Gastroesophageal sphincter (tissue), 4 donors: ENCODE results near the gene GCHFR. TPM values are rescaled to one million over a fixed set of nuclear protein-coding genes. Genes with fewer than 3 reads are reported as not detected.

Experiments
- ATAC-seq: fragments of 150-250 bp; one replicate; pipeline ENCODE4 v1.9.1; 2016; ENCODE audit warnings: mild to moderate bottlenecking, moderate library complexity
- H3K27ac ChIP-seq, 4 donors: fragments of 200-600 bp; sonication (generic) in 3 of 4; 1 replicate in 3 of 4; 2 replicates in 1 of 4; pipeline ENCODE4 v1.5.1; 2016 to 2019
- H3K27me3 ChIP-seq: fragments of 200-600 bp; sonication (generic); one replicate; pipeline ENCODE4 v1.5.1; 2019
- H3K36me3 ChIP-seq, 2 donors: fragments of 200-600 bp; sonication (generic); one replicate each; pipeline ENCODE4 v1.5.1; 2019; ENCODE audit warnings: control low read depth in 1 of 2
- H3K4me1 ChIP-seq, 3 donors: fragments of 200-600 bp; sonication (generic); 1 replicate in 2 of 3; 2 replicates in 1 of 3; pipeline ENCODE4 v1.5.1; 2016 to 2019; ENCODE audit warnings: control low read depth in 2 of 3
- H3K4me3 ChIP-seq, 2 donors: fragments of 200-600 bp; sonication (generic); one replicate each; pipeline ENCODE4 v1.5.1; 2019; ENCODE audit warnings: mild to moderate bottlenecking in 1 of 2, moderate library complexity in 1 of 2
- H3K9me3 ChIP-seq, 3 donors: fragments of 200-600 bp; sonication (generic); one replicate each; pipeline ENCODE4 v1.5.1; 2017 to 2019; ENCODE audit warnings: control low read depth in 2 of 3
- EP300 ChIP-seq: sonication (generic); formaldehyde crosslinking; IDR thresholded peaks from one replicate; pipeline ENCODE4 v1.6.1; 2017; ENCODE audit warnings: antibody characterized with exemption, mild to moderate bottlenecking
- POLR2A ChIP-seq, 2 donors: fragments of 450-650 bp; IDR thresholded peaks; one replicate each; pipeline ENCODE4 v1.6.1; 2017; ENCODE audit warnings: antibody characterized with exemption in 2 of 2, mild to moderate bottlenecking in 2 of 2, moderate library complexity in 1 of 2
- POLR2AphosphoS5 ChIP-seq: sonication (generic); formaldehyde crosslinking; IDR thresholded peaks from one replicate; pipeline ENCODE4 v1.6.1; 2017; ENCODE audit warnings: antibody characterized with exemption
- WGBS, 2 donors: methylation state at CpG; one replicate each; pipeline ENCODE4 v1.1.5; 2018; ENCODE audit warnings: low coverage in 1 of 2; 5-methylcytosine and 5-hydroxymethylcytosine counted together
- total RNA-seq, 4 donors: library from RNA; depleted of rRNA; stranded (reverse); fragments of >200 nt; gene quantifications; one replicate each; pipeline ENCODE4 v1.1.0, GENCODE V29; 2016
- TF ChIP-seq, protein P1 (sequence below), 4 experiments: fragments of 200-600 bp in 2 of 4; fragments of 450-650 bp in 2 of 4; sonication (generic) in 1 of 4; IDR thresholded peaks; one replicate each; pipeline ENCODE4 v1.5.1; 2017 to 2019; ENCODE audit warnings: antibody characterized with exemption in 4 of 4, mild to moderate bottlenecking in 2 of 4, moderate library complexity in 2 of 4

GCHFR gene
- total RNA-seq, 4 donors from 2014 or later: 5.8 to 12.1 (median 6.9) TPM

DNA sequence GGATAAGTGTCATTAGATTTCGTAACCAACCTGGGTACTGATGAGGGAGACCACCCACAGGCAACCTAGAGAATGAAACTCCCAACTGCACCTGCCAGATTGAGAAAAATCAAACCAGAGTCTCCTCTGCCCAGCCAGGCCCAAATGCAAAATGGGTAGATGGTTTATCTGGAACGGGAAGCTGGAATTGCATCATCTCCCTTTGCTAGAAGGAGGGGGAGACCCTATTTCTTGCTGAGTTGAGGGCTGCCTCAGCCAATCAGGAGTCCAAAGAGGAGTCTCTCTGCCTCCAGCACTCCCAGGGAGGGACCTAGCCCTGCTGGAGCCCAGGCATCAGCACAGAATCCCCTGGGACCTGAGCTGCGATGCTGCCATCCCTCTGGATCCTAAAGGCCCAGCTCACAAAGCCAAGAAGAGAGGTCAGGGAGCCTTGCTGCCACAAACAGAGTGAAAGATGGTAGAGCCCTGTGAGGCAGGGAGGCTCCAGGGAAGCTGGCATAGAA is 16.9 kb upstream of the GCHFR start:
- ATAC-seq: no peak
- H3K27me3 ChIP-seq: no peaks in the 10 kb centered on the region
- H3K36me3 ChIP-seq: peaks cover 0 to 97% of the 10 kb centered on the region in 2 donors
- H3K4me3 ChIP-seq: no peak overlapping the region
- TF ChIP-seq, protein P1, sequence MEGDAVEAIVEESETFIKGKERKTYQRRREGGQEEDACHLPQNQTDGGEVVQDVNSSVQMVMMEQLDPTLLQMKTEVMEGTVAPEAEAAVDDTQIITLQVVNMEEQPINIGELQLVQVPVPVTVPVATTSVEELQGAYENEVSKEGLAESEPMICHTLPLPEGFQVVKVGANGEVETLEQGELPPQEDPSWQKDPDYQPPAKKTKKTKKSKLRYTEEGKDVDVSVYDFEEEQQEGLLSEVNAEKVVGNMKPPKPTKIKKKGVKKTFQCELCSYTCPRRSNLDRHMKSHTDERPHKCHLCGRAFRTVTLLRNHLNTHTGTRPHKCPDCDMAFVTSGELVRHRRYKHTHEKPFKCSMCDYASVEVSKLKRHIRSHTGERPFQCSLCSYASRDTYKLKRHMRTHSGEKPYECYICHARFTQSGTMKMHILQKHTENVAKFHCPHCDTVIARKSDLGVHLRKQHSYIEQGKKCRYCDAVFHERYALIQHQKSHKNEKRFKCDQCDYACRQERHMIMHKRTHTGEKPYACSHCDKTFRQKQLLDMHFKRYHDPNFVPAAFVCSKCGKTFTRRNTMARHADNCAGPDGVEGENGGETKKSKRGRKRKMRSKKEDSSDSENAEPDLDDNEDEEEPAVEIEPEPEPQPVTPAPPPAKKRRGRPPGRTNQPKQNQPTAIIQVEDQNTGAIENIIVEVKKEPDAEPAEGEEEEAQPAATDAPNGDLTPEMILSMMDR (IDR thresholded peaks at IDR 0.05): no peak
- no peak overlapping the region for H3K27ac ChIP-seq
- WGBS, 2 donors: 100% methylated on average over 1 of the region's 3 CpGs
- H3K9me3 ChIP-seq: no peaks in the 10 kb centered on the region
- peaks cover 0 to 3% (median 0%) of the 10 kb centered on the region in 3 donors for H3K4me1 ChIP-seq

DNA sequence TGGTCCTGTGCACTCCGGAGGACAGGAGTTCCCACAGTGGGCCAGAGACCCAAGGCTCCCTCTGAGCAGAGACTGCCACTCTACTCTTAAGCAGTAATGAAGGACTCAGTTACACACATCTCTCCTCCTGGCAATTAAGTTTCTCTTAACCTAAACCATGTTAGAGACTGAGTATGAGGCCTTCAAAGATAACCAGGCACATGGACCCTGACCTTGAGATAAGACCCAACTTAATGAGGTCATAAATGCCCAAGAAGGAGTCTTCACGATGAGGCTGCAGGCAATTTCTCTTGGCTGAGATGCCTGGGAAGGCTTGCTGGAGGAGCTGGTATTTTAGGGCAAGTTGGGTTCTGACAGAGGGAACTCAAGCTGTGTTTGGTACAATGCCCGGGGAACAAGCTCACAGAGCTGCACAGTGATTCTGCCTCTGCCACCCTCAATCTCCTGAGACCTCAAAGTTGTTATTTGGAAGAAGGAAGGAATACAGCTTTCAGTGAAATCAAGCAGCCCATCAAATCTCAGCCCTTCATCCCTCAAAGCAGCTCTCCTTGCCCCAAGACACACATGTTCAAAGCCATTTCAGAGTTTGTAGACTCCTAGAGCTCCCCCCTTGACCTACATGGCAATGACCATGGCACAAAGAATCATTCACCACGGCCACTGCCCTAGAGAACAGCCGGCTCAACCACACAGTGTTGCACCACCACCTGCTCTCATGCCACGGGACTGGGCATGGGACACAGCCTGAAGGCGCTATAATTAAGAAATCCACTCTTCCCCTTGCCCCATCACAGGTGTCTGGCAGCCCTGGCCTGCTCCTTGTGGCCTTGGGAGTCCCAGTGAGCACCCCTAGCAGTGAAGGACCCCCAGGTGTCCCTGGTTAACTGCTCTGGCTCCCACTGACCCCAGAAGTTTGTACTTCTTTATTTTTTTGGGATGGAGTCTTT is 15.9 kb upstream of the GCHFR start:
- Histone ChIP-seq H3K4me1 (peaks cover 0 to 13% (median 0%) of the 10 kb centered on the region in 3 donors), H3K9me3 (no peaks in the 10 kb centered on the region), H3K4me3 (no peak overlapping the region), H3K27me3 (no peaks in the 10 kb centered on the region), H3K36me3 (peaks cover 0 to 94% of the 10 kb centered on the region in 2 donors), H3K27ac (no peak overlapping the region)
- TF ChIP-seq EP300: no peak
- TF ChIP-seq, protein P1 (IDR thresholded peaks at IDR 0.05): no peak
- TF ChIP-seq POLR2AphosphoS5: no peak
- TF ChIP-seq POLR2A (IDR thresholded peaks at IDR 0.05): no peak
- 69 to 73% methylated on average over 2 to 3 of the region's 7 CpGs for WGBS, 2 donors
- no peak for ATAC-seq

DNA sequence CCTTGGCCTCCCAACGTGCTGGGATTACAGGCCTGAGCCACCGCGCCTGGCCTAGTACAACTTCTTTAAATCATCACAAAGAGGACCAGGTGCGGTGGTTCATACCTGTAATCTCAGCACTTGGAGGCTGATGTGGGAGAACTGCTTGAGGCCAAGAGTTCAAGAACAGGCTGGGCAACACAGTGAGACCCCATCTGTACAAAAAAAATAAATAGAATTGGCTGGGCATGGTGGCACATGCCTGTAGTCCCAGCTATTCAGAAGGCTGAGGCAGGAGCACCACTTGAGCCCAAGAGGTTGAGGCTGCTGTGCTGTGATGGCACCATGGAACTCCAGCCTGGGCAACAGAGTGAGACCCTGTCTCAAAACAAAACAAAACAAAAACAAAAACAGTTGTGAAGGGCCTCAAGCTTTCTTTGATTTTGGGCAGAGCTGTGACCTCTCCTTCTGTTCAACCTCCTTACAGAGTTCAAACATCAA is 14.7 kb upstream of the GCHFR start:
- Histone ChIP-seq H3K9me3 (no peaks in the 10 kb centered on the region), H3K36me3 (peaks cover 0 to 82% of the 10 kb centered on the region in 2 donors), H3K27ac (no peak overlapping the region), H3K4me1 (peaks cover 0 to 26% (median 2%) of the 10 kb centered on the region in 3 donors), H3K27me3 (no peaks in the 10 kb centered on the region), H3K4me3 (no peak overlapping the region)
- no CpG with 5 or more reads among the region's 4 CpGs for WGBS, 2 donors
- TF ChIP-seq POLR2AphosphoS5 (no peak), POLR2A (IDR thresholded peaks at IDR 0.05) (no peak), EP300 (no peak)
- TF ChIP-seq, protein P1 (IDR thresholded peaks at IDR 0.05): no peak
- no peak for ATAC-seq

DNA sequence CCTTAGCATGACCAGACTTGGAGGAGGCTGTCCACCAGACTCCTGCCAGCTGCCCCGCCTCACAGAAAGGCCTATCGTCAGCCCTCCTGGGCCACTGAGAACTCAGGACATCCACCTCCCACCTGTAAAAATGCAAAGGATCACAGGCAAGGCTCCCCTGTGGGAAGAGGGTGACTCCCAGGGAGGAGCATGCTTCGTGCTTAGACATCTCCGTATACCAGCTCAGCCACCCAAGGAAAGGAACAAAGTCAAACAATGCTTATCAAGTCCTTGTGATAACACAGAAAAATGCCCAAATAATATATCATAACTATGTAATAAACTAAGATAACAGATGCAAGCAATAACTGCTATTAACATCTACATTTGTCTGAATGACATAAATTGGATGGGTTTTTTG is 13.0 kb upstream of the GCHFR start:
- Histone ChIP-seq H3K27ac (no peak overlapping the region), H3K4me3 (no peak overlapping the region), H3K36me3 (peaks cover 0 to 65% of the 10 kb centered on the region in 2 donors), H3K9me3 (no peaks in the 10 kb centered on the region), H3K27me3 (no peaks in the 10 kb centered on the region), H3K4me1 (peaks cover 0 to 35% (median 4%) of the 10 kb centered on the region in 3 donors)
- WGBS, 2 donors: 100% methylated on average over 1 of the region's 4 CpGs; no CpG with 5 or more reads in 1 of the 2 donors
- no peak for TF ChIP-seq POLR2A (IDR thresholded peaks at IDR 0.05)
- TF ChIP-seq POLR2AphosphoS5: no peak
- TF ChIP-seq, protein P1 (IDR thresholded peaks at IDR 0.05): no peak
- no peak for TF ChIP-seq EP300
- no peak for ATAC-seq
